ENCODE data around the gene LYSMD3. TPM values are rescaled to one million over a fixed set of nuclear protein-coding genes. Genes with fewer than 3 reads are reported as not detected.

LYSMD3 gene
- total RNA-seq, 1 experiment from 2014 or later: 15.3 TPM

DNA sequence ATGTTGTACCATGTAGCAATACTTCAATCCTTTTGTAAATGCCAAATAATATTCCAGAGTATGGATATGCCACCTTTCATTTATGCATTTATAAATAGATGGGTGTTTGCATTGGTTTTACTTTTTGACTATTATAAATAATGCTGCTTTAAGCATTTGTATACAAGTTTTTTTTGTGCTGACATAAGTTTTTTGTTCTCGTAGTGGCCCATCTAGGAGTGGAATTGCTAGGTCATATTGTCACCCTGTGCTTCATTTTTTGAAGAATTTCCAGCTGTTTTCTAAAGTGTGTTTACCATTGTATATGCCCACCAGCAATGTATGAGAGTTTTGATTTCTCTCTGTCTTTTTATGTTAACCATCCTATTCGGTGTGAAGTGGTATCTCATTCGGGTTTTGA lies 36.1 kb upstream of the LYSMD3 start:
- no peaks in the 10 kb centered on the region for H3K4me1 ChIP-seq
- intact Hi-C loops (cut with micrococcal nuclease; ENCODE audit: unreplicated experiment): no loop called here
- no peak for DNase-seq
- Mint-ChIP-seq H3K27ac (ENCODE audit: unreplicated experiment) (no peak overlapping the region), H3K27me3 (ENCODE audit: insufficient read depth, unreplicated experiment) (peaks cover 3% of the 10 kb centered on the region), H3K4me1 (ENCODE audit: low read depth, unreplicated experiment) (no peaks in the 10 kb centered on the region), H3K4me3 (ENCODE audit: unreplicated experiment) (no peak overlapping the region), H3K36me3 (ENCODE audit: insufficient read depth, unreplicated experiment) (no peaks in the 10 kb centered on the region), H3K9me3 (ENCODE audit: unreplicated experiment) (peaks cover 9% of the 10 kb centered on the region)
- H3K9me3 ChIP-seq: no peaks in the 10 kb centered on the region
- no peaks in the 10 kb centered on the region for H3K27me3 ChIP-seq (replicated peaks; ENCODE audit: control insufficient read depth, insufficient read depth, low read length)
- no TSS peak for BruUV-seq (replicated peaks)
- H3K4me3 ChIP-seq (ENCODE audit: low read depth, low read length): no peak overlapping the region
- no peaks in the 10 kb centered on the region for H3K36me3 ChIP-seq (ENCODE audit: control insufficient read depth, insufficient read depth, low read length)
- TF ChIP-seq, protein P1, sequence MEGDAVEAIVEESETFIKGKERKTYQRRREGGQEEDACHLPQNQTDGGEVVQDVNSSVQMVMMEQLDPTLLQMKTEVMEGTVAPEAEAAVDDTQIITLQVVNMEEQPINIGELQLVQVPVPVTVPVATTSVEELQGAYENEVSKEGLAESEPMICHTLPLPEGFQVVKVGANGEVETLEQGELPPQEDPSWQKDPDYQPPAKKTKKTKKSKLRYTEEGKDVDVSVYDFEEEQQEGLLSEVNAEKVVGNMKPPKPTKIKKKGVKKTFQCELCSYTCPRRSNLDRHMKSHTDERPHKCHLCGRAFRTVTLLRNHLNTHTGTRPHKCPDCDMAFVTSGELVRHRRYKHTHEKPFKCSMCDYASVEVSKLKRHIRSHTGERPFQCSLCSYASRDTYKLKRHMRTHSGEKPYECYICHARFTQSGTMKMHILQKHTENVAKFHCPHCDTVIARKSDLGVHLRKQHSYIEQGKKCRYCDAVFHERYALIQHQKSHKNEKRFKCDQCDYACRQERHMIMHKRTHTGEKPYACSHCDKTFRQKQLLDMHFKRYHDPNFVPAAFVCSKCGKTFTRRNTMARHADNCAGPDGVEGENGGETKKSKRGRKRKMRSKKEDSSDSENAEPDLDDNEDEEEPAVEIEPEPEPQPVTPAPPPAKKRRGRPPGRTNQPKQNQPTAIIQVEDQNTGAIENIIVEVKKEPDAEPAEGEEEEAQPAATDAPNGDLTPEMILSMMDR (IDR thresholded peaks at IDR 0.05; ENCODE audit: insufficient read depth in 1 of 2, low read depth in 1 of 2, low read length in 1 of 2, severe bottlenecking in 1 of 2, unreplicated experiment in 1 of 2): no peak
- ChIA-PET POLR2A (no interaction called here), CTCF (no interaction called here)

GRCh38 chr5:90563108-90563507 lies 33.7 kb upstream of the LYSMD3 start:
- H3K9me3 ChIP-seq: no peaks in the 10 kb centered on the region
- Mint-ChIP-seq H3K27ac (ENCODE audit: unreplicated experiment) (no peak overlapping the region), H3K4me1 (ENCODE audit: low read depth, unreplicated experiment) (no peaks in the 10 kb centered on the region), H3K9me3 (ENCODE audit: unreplicated experiment) (peaks cover 9% of the 10 kb centered on the region), H3K4me3 (ENCODE audit: unreplicated experiment) (no peak overlapping the region), H3K27me3 (ENCODE audit: insufficient read depth, unreplicated experiment) (peaks cover 2% of the 10 kb centered on the region), H3K36me3 (ENCODE audit: insufficient read depth, unreplicated experiment) (peaks cover 9% of the 10 kb centered on the region)
- H3K4me1 ChIP-seq: no peaks in the 10 kb centered on the region
- POLR2A ChIA-PET: no interaction called here
- TF ChIP-seq, protein P1 (IDR thresholded peaks at IDR 0.05; ENCODE audit: insufficient read depth in 1 of 2, low read depth in 1 of 2, low read length in 1 of 2, severe bottlenecking in 1 of 2, unreplicated experiment in 1 of 2): no peak
- no peaks in the 10 kb centered on the region for H3K36me3 ChIP-seq (ENCODE audit: control insufficient read depth, insufficient read depth, low read length)
- intact Hi-C loops (cut with micrococcal nuclease; ENCODE audit: unreplicated experiment): no loop called here
- no TSS peak for BruUV-seq (replicated peaks)
- H3K27me3 ChIP-seq (replicated peaks; ENCODE audit: control insufficient read depth, insufficient read depth, low read length): no peaks in the 10 kb centered on the region
- CTCF ChIA-PET: no interaction called here
- DNase-seq: no peak
- no peak overlapping the region for H3K4me3 ChIP-seq (ENCODE audit: low read depth, low read length)

DNA sequence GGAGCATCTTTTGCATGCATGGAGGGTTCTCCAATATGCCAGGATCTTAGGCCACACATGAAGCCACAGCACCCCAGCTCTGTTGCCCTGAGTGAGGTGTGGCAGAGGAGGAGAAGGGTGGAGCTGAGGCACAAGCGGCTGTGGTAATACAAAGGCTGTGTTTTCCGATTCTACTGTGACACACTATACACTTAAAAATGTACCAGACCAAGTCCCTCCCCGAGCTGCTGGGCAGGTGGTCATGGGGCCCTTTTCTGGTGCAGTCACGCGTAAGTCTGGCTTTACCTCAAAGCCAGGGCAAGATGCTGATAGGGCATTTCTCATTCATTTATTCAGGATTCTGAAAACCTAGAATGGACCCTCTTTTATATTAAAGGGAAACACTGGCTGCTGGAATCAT lies 33.0 kb upstream of the LYSMD3 start:
- TF ChIP-seq, protein P1 (IDR thresholded peaks at IDR 0.05; ENCODE audit: insufficient read depth in 1 of 2, low read depth in 1 of 2, low read length in 1 of 2, severe bottlenecking in 1 of 2, unreplicated experiment in 1 of 2): no peak
- no peaks in the 10 kb centered on the region for H3K27me3 ChIP-seq (replicated peaks; ENCODE audit: control insufficient read depth, insufficient read depth, low read length)
- Mint-ChIP-seq H3K27ac (ENCODE audit: unreplicated experiment) (no peak overlapping the region), H3K4me1 (ENCODE audit: low read depth, unreplicated experiment) (no peaks in the 10 kb centered on the region), H3K36me3 (ENCODE audit: insufficient read depth, unreplicated experiment) (peaks cover 9% of the 10 kb centered on the region), H3K4me3 (ENCODE audit: unreplicated experiment) (no peak overlapping the region), H3K9me3 (ENCODE audit: unreplicated experiment) (peaks cover 9% of the 10 kb centered on the region), H3K27me3 (ENCODE audit: insufficient read depth, unreplicated experiment) (no peaks in the 10 kb centered on the region)
- no peak overlapping the region for H3K4me3 ChIP-seq (ENCODE audit: low read depth, low read length)
- DNase-seq: no peak
- no peaks in the 10 kb centered on the region for H3K4me1 ChIP-seq
- ChIA-PET POLR2A (no interaction called here), CTCF (no interaction called here)
- no peaks in the 10 kb centered on the region for H3K9me3 ChIP-seq
- no TSS peak for BruUV-seq (replicated peaks)
- H3K36me3 ChIP-seq (ENCODE audit: control insufficient read depth, insufficient read depth, low read length): no peaks in the 10 kb centered on the region
- intact Hi-C loops (cut with micrococcal nuclease; ENCODE audit: unreplicated experiment): no loop called here

All from Caco-2 (cell line).